Adipocyte (in vitro differentiated cells): Measurements from ENCODE around the gene NRP2.
A peak's percentile ranks its signal among the peaks of the same experiment; 100 is the strongest.

Experiments used
- DNase-seq: peaks from one replicate; pipeline ENCODE4 v3.0.0-alpha.2; 2015; ENCODE audit warnings: low read depth
- H3K27me3 ChIP-seq: replicated peaks from 2 replicates; pipeline ENCODE4 v1.7.0; 2013; ENCODE audit warnings: mild to moderate bottlenecking, low read length, moderate library complexity; ENCODE audit not compliant: control insufficient read depth, insufficient read depth
- H3K36me3 ChIP-seq: 2 replicates; pipeline ENCODE4 v1.7.0; 2013; ENCODE audit warnings: low read length, mild to moderate bottlenecking, moderate library complexity; ENCODE audit not compliant: control insufficient read depth, insufficient read depth, severe bottlenecking
- H3K4me1 ChIP-seq: 2 replicates; pipeline ENCODE4 v1.7.0; 2013; ENCODE audit warnings: mild to moderate bottlenecking, low read length, moderate library complexity; ENCODE audit not compliant: control insufficient read depth, insufficient read depth
- H3K4me3 ChIP-seq: 2 replicates; pipeline ENCODE4 v1.7.0; 2013; ENCODE audit warnings: mild to moderate bottlenecking, low read length, moderate library complexity
- H3K9ac ChIP-seq: 2 replicates; pipeline ENCODE4 v1.7.0; 2013; ENCODE audit warnings: mild to moderate bottlenecking, low read length, moderate library complexity
- H3K9me3 ChIP-seq: 2 replicates; pipeline ENCODE4 v1.7.0; 2013; ENCODE audit warnings: mild to moderate bottlenecking, low read length, moderate library complexity; ENCODE audit not compliant: control insufficient read depth

The NRP2 gene

DNA sequence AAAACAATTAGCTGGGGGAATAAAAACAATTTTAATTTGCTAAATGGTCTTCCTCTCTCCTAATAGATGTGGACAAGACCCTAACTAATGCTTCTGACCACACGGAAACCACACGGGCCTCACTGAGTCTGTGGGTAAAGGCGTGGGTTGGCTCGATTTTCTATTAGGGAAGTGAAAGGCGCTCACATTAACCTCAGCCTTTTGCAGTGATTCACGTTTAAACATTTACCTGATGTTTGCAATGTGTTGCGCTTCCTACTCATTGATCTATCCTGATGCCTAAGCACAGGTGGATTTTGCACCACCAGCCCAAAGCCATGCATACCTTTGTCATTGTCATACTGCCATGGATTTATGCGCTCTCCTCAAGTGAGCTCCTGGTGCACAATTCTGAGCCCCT is 35.6 kb upstream of the NRP2 start:
- no peaks in the 10 kb centered on the region for H3K9me3 ChIP-seq
- H3K4me1 ChIP-seq = peaks cover 35% of the 10 kb centered on the region
- H3K36me3 ChIP-seq = no peaks in the 10 kb centered on the region
- H3K4me3 ChIP-seq = no peak overlapping the region
- no peaks in the 10 kb centered on the region for H3K27me3 ChIP-seq
- no peak for DNase-seq
- no peak overlapping the region for H3K9ac ChIP-seq

GRCh38 chr2:205650450-205650849 is 31.9 kb upstream of the NRP2 start:
- Histone ChIP-seq H3K36me3 (no peaks in the 10 kb centered on the region), H3K9ac (no peak overlapping the region), H3K4me1 (peaks cover 38% of the 10 kb centered on the region), H3K27me3 (no peaks in the 10 kb centered on the region), H3K9me3 (no peaks in the 10 kb centered on the region), H3K4me3 (peak overlapping the region; percentile 18)
- DNase-seq = peak; percentile 90

DNA sequence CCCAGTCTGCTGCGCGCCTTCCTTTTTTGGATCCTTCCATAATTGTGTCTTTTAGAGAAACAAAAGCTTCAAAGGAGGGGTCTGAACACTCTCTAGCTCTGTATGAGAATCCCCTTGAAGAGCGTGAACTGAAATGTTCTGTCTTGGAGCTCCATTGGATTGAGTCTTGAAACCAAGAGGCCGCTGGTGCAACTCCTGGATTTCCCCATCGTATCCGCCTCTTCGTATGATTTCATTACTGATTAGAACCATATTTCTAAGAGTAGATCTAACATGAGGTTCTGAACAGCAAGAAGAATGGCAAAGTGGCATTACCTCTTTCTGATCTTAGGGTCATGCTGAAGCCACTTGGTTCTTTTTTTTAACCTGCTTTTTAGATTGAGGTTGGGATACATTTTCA is 31.4 kb upstream of the NRP2 start:
- Histone ChIP-seq H3K4me3 (peak overlapping the region; percentile 18), H3K27me3 (no peaks in the 10 kb centered on the region), H3K4me1 (peaks cover 41% of the 10 kb centered on the region), H3K9ac (no peak overlapping the region), H3K36me3 (no peaks in the 10 kb centered on the region), H3K9me3 (no peaks in the 10 kb centered on the region)
- DNase-seq = no peak

- no peak for DNase-seq
- Histone ChIP-seq H3K9ac (no peak overlapping the region), H3K27me3 (no peaks in the 10 kb centered on the region), H3K4me1 (peaks cover 45% of the 10 kb centered on the region), H3K36me3 (no peaks in the 10 kb centered on the region), H3K4me3 (no peak overlapping the region), H3K9me3 (no peaks in the 10 kb centered on the region)
Observed at GRCh38 chr2:205651719-205652118, 30.6 kb upstream of the NRP2 start.

DNA sequence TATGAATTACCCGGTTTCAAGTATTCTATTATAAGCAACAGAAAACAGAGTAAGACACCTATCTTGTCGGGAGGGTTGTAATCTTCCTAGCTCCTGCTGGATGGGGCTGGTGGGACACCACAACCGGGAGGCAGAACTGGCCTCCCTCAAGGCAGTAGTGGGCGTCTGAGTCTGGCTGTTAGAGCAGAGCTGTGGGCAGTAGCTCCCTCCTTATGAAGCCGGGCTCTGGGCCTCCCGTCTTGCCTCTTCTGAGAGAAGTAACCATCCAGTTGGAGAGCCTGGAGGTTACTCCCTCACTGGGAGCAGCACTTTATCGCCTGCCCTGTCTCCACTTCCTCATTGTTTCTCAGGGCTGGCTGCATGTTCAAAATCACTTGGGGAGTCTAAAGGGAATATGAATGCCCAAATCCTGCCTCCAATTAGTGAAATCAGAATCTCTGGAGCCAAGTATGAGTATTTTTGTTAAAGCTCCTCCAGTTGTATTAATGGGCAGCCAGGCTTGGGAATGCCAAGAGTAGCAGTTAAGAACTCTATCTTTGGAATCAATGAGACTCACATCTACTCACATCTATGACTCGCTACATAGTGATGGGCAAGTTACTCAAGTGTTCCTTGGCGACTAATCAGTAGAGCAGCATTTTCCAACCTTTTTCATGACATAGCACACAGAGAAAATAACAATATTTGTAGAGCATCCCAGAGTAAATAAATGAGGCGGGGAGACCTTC is 27.3 kb upstream of the NRP2 start:
- H3K4me3 ChIP-seq = peak overlapping the region; percentile 25
- no peaks in the 10 kb centered on the region for H3K27me3 ChIP-seq
- no peaks in the 10 kb centered on the region for H3K36me3 ChIP-seq
- DNase-seq = peak; percentile 77
- H3K4me1 ChIP-seq = peaks cover 63% of the 10 kb centered on the region
- H3K9me3 ChIP-seq = no peaks in the 10 kb centered on the region
- peak overlapping the region; percentile 79 for H3K9ac ChIP-seq

DNA sequence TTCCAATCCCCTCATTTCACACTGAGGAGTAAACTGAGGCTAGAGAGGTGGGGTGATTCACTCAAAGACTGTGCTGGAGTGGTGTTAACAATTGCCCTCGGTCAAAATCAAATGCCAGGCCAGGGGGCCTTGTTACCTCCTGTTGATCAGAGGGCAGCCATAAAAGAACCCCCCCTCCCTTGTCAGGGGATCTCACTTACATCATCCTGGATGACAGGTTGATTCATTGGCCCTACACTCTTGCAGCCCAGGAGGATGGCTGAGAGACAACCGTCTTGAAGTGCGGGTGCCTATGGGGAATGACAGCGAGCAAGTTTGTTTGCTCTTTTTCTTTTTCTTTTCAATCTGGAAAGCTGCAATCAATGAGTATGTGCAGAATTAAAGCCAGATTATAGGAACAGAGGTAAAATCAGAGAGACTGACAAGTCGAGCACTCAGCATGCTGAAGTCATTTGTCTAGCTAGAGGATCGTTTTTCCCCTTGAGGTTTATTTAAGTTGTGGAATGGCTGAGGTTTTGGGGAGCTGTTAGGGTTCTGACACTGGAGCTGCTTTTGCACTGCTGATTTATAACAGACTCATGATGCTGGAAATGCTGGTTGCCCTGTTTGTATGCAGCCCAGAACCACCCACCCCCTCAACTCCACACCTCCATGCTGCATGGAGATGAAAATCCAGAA is 26.4 kb upstream of the NRP2 start:
- peak; percentile 25 for DNase-seq
- no peaks in the 10 kb centered on the region for H3K36me3 ChIP-seq
- peaks cover 63% of the 10 kb centered on the region for H3K4me1 ChIP-seq
- H3K9ac ChIP-seq = peak overlapping the region; percentile 79
- no peaks in the 10 kb centered on the region for H3K27me3 ChIP-seq
- no peak overlapping the region for H3K4me3 ChIP-seq
- no peaks in the 10 kb centered on the region for H3K9me3 ChIP-seq

DNA sequence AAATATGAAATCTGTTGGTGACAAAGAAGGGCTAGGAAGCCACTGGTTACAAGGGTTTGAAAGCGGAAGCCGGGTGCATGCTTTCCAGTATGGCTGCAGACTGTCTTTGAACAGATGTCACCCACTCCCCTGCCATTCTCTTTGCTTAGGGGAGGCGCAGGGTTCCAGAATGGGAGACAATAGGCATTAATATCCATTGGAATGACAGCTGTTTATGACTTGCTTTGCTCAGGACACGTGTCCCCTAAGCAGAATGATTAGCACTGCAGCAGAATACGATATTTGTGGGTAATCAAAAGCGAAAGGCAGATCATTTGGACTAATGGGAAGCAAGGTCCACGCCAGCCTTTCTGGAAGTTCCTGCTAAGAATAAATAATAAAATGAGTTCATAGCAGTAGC is 25.8 kb upstream of the NRP2 start:
- DNase-seq = no peak

DNA sequence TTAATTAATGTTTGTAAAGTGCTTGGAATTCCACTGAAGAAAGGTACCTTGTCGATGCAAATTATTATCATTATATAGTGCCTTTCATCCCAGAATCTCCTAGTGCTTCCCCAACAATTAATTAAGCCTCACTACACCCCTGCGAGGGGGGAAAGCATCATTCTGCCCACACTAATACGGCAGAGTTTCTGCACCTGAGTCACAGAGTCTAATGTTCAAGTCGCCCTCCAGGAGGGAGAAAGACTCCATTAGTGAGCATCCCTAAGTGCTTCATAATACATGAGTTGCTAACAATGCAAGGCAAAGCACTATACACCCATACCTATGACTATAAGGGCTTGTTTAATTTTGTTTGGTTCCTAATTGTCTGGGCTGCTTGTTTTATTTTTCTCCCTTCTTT is 25.4 kb upstream of the NRP2 start:
- Histone ChIP-seq H3K4me1 (peaks cover 60% of the 10 kb centered on the region), H3K36me3 (no peaks in the 10 kb centered on the region), H3K9ac (peak overlapping the region; percentile 79), H3K9me3 (no peaks in the 10 kb centered on the region), H3K4me3 (peak overlapping the region; percentile 39), H3K27me3 (no peaks in the 10 kb centered on the region)
- DNase-seq = no peak

More for the DNA sequence above, 25.8 kb upstream of the NRP2 start:
- Histone ChIP-seq H3K27me3 (no peaks in the 10 kb centered on the region), H3K4me3 (no peak overlapping the region), H3K9ac (peak overlapping the region; percentile 79), H3K36me3 (no peaks in the 10 kb centered on the region), H3K4me1 (peaks cover 60% of the 10 kb centered on the region), H3K9me3 (no peaks in the 10 kb centered on the region)

DNA sequence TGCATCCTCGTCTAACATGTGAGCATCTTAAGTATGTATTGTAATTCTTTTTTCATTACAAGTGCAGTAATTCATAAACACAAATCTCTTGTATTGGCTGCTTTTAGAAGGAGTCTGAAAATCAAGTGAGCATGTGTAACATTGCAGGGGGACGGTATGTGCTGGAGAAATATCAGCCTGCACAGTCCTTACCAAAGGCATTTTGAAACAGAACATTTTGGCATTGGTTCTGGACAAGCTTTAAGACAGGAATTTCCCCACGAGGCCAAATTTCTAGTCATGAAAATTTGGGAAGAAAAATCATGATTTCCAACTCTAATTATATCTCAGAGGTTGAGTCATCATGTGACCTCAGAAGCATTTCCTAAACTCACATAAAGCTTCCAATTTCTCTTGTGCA is 24.7 kb upstream of the NRP2 start:
- H3K9ac ChIP-seq = peak overlapping the region; percentile 79
- DNase-seq = peak; percentile 94
- H3K36me3 ChIP-seq = no peaks in the 10 kb centered on the region
- no peaks in the 10 kb centered on the region for H3K9me3 ChIP-seq
- peak overlapping the region; percentile 39 for H3K4me3 ChIP-seq
- H3K27me3 ChIP-seq = no peaks in the 10 kb centered on the region
- H3K4me1 ChIP-seq = peaks cover 60% of the 10 kb centered on the region

GRCh38 chr2:205658068-205658467 is 24.2 kb upstream of the NRP2 start:
- Histone ChIP-seq H3K9me3 (no peaks in the 10 kb centered on the region), H3K36me3 (no peaks in the 10 kb centered on the region), H3K4me1 (peaks cover 60% of the 10 kb centered on the region), H3K4me3 (peak overlapping the region; percentile 5), H3K27me3 (no peaks in the 10 kb centered on the region), H3K9ac (peak overlapping the region; percentile 7)
- no peak for DNase-seq

GRCh38 chr2:205658572-205658971 is 23.7 kb upstream of the NRP2 start:
- Histone ChIP-seq H3K4me1 (peaks cover 60% of the 10 kb centered on the region), H3K4me3 (no peak overlapping the region), H3K36me3 (no peaks in the 10 kb centered on the region), H3K27me3 (no peaks in the 10 kb centered on the region), H3K9ac (peak overlapping the region; percentile 7), H3K9me3 (no peaks in the 10 kb centered on the region)
- no peak for DNase-seq
